ENCODE results near the gene KCTD3.

- no peak for TF ChIP-seq EZH2phosphoT487 (IDR thresholded peaks at IDR 0.05; ENCODE audit: borderline replicate concordance)
- TF ChIP-seq CTCF (conservative IDR thresholded peaks at IDR 0.05; ENCODE audit: low read length): no peak
These were observed 50.9 kb downstream of the KCTD3 start for GRCh38 chr1:215617979-215618378.

Measured in Loucy (cell line).